ENCODE measurements around the gene PAX5.

DNA sequence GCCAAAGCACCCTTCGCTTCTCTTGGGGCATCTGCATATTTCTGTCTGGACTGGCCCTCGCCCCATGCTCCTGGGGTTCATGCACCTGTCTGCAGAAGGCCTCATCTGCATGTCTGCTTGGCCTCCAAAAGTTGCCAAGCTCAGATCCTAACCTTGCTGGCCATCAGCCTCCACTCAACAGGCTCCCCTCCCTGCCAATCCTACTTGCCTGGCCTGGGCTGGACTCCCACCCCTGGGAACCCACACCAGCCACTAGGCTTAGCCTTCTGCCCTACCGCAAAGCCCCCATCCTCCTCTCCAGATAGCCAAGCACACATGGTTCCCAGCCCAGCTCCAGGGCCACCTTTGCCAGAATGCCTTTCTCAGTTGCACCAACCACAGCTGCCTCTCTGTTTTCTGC is 159.8 kb downstream of the PAX5 start:
- TF ChIP-seq, protein P1, sequence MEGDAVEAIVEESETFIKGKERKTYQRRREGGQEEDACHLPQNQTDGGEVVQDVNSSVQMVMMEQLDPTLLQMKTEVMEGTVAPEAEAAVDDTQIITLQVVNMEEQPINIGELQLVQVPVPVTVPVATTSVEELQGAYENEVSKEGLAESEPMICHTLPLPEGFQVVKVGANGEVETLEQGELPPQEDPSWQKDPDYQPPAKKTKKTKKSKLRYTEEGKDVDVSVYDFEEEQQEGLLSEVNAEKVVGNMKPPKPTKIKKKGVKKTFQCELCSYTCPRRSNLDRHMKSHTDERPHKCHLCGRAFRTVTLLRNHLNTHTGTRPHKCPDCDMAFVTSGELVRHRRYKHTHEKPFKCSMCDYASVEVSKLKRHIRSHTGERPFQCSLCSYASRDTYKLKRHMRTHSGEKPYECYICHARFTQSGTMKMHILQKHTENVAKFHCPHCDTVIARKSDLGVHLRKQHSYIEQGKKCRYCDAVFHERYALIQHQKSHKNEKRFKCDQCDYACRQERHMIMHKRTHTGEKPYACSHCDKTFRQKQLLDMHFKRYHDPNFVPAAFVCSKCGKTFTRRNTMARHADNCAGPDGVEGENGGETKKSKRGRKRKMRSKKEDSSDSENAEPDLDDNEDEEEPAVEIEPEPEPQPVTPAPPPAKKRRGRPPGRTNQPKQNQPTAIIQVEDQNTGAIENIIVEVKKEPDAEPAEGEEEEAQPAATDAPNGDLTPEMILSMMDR (conservative IDR thresholded peaks at IDR 0.05) = no peak
- TF ChIP-seq EZH2 (IDR thresholded peaks at IDR 0.05; ENCODE audit: low read depth) = no peak
